HG02852 (cell line): ENCODE data around the gene ERCC4.
A peak's percentile ranks its signal among the peaks of the same experiment; 100 is the strongest.

Experiments used
- ATAC-seq: cut with Tn5 transposase; IDR thresholded peaks from one replicate; pipeline ENCODE4 v1.9.1; 2021; ENCODE audit warnings: mild to moderate bottlenecking, moderate library complexity; ENCODE audit not compliant: unreplicated experiment

The ERCC4 gene

DNA sequence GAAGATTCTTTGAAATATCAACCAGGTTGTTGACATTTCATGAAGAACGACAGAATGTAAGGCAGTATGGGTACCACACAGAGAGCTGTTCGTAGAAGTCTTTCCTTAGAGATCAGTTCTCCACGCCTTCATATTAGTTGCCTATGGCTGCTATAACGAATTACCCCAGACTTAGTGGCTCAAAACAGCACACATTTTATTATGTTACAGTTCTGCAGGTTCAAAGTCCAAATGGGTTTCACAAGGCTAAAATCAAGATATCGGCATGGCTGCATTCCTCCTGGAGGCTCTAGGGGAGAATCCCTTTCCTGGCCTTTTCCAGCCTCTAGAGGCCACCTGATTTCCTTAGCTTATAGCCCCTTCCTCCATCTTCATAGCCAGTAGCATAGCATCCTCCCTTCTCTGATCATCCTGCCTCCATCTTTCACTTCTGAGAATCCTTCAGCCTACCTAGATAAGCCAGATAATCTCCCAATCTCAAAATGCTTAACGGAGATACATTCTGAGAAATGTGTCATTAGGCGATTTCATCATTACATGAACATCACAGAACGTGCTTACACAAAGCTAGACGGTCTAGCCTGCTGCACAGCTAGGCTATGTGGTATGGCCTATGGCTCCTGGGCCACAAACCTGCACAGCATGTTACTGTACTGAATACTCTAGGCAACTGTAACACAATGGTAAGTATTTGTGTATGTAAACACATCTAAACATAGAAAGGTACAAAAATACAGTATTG, 26.0 kb downstream of the ERCC4 start:
- ATAC-seq, result no peak

DNA sequence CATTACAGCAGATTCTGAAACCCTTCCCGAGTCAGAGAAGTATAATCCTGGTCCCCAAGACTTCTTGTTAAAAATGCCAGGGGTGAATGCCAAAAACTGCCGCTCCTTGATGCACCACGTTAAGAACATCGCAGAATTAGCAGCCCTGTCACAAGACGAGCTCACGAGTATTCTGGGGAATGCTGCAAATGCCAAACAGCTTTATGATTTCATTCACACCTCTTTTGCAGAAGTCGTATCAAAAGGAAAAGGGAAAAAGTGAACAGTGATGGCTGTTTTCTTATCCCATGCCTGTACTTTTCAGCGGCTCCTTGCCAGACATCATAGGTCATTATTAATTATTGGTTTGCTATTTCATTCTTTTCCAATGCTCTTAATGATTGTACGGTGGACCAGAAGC, 28.1 kb downstream of the ERCC4 start:
- ATAC-seq, result no peak

DNA sequence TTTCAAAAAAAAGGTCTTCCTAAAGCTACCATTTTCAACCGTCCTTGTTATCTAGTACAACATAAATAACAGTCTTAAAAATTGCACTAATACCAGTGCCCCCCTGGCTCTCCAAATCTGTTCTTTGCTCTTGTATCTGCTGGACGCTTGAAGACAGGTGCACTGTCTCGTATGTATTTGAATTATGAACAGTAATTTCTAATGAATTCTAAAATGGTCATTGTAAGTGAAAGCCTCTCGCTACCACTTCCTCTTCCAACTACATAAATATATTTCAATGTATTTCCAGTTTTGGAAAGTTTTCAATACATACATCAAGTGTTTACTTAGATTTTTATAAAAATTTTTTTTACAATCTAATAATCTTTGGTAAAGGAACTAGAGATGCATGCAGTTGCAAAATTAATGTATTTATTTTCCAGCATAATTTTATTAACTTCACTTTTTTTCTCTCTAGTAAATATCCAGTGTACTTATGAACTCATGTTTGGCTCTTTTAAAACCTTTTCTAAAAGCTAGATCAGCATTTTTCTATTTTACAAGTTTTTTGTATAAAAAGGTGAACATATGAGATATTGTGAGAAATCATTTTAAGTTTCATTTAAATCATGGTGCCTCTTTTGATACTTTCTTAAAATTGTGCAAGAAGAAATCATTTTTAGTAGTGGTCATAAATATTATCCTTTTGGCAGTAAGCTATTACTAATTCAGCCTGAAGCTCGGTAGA, 31.0 kb downstream of the ERCC4 start:
- ATAC-seq, result no peak

DNA sequence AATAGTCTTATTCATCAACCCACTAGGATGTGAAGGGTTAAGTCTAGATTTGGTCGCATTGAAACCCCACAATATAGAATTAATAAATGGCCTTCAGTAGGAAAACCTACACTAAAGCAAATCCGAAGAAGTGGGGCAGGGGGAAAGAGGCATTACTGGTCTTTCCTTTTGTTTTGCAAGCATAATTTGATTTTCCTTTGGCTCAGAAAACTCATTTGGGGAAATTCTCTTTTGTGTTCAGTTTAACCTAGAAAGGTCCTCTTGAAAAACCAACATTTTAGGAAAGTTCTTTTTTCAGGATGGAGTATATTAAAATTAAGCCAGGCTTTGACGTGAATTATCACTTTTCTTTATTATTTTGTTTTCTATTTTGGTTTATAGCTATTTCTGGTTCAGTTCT, 31.7 kb downstream of the ERCC4 start:
- ATAC-seq, result no peak

DNA sequence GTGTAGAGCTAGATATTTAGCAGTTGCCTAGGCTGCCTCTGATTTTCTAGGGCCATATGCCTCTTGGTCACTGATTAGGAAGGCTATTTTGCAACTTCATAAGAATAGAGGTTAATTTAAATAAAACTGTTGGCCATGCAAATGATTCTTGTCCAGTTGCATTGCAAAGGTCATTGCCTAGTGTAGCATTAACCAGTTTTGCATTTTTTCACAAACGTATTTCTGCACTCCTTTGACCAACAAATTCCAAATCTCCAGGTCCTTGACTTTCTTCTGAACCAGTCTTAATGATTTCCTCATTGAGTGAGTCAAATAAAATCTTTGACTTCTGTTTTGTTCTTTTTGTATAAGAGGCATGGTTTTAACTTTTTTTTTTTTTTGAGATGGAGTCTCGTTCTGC, 33.5 kb downstream of the ERCC4 start:
- no peak for ATAC-seq

DNA sequence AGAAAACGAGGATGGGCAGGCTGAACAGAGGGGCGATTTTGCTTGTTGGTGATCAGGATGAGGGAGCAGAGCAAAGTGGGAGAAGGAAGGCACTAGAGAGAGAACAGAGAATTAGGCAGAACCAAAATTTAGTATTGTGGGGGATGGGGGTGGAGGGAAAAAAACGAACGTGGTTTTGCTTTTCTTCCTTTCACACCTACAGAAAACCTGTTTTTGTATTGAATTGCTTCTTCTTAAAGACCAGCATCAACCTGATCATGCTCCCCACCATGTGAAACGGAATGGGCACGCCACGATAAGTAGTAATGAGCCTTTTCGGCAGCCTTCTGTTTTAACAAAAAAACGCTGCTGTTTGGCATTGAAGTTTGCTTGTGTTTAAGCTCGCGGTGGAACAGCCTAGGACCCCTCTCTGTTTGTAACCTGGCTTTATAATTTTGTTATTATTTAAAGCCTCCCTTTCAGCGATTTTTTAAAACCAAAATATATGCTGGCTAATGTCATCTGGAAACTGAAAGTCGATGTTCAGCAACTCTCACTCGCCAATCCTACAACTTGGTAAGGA, 36.8 kb downstream of the ERCC4 start:
- ATAC-seq, result peak; percentile 3

DNA sequence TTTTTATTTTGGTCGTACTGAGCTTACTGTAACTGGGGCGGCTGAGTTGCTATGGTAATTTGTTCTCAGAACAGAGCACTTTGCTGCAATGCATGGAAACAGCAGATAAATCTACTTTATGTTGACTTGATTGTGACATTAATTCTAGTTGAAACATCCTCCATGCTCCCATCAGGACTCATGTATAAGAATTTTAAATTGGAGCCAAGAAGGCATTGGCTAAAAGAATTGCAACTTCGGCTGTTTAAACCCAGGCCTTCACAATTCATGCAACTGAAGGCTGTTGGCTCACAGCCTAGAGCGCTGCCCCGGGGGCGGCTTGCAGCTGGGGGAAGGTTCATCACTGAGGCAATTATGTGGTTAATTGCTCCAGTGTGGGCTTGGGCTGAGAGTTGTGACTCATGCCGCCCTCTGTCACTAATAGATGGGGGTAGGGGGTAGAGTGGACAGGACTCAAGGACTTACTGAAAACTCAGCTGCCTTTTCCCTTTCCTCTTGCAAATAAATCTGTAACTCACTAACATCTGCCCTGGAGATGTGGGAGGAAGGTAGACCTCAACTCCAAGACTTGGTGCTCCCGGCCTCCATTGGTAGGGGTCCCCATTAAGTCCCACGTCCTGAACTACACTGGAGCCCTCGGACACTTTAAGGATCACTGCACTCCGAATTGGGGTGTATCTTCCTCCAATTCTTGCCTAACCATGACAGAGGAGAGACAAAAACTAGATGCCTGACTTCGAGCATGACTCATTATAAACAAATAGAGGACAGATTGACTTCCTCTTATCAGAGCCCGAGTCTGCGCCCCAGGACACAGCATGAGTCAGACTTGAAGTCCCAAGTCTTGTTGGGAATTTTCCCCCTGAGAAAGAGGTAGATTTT, 37.5 kb downstream of the ERCC4 start:
- peak; percentile 68 for ATAC-seq

DNA sequence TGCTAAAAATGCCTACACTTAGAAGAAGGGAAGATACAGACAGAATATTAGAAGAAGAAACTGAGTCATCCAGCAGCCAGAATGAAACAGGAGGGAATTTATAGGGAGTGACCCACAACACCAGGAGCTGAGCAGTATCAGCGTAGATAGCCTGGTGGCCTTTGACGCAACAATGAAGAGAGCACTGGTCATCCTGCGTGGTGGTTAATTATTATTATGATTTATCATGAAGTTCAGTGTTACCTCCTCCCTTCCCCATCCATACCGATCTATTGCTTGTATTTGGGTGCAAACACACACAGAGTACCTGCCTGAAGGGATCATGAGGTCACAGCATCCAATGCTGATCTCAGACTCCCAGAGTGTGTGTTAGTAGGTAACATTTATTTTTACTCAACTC, 38.5 kb downstream of the ERCC4 start:
- no peak for ATAC-seq

DNA sequence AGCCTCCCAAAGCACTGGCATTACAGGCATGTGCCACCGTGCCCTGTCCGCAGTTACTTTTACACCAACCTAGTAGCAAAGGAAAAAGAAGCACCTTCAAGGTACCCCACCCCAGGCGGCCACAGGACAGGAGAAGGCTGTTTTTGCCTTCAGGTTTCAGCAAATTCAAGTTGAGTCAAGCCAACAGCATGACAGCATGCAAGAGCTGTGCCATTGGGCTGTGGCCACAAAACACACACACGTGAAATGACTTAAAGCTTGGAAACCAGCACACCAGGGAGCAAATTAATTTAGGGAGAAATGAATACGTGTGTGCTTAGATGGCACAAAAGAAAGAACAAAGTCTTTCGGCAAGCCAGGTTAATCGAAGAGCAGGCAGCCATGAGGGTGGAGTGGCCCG, 39.7 kb downstream of the ERCC4 start:
- no peak for ATAC-seq

DNA sequence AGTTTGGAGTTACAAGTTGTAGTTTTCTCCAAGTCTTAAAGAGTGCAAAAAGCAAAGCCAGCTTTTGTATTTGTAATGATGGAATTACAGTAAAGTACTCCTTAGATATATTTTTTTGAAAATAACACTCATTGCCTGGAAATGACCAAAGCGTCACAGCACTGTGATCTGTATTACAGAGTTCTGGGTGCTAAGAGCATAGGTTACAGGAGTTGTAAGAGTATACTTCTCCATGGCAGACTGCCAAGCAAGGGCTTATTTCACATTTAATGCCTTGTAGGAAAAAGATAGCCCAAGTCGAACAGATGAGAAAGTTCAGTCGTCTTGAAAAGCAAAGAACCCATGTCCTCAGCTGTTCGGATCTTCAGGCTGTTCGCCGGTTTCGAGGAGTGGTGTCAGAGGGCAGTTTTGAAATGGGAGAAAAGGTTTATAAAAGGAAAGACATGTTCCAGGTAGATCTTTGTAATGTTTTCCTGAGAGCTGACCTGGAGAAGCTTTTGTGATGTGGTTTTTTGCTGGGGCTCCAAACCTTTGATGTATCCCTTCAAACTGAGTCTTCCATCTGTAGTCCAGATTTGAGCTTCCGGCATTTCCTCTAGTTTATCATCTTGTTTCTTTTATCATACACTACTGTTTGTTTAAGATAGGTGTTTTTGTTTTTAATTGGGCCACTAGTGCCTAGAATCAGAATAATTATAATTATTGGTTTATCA, 41.3 kb downstream of the ERCC4 start:
- no peak for ATAC-seq

DNA sequence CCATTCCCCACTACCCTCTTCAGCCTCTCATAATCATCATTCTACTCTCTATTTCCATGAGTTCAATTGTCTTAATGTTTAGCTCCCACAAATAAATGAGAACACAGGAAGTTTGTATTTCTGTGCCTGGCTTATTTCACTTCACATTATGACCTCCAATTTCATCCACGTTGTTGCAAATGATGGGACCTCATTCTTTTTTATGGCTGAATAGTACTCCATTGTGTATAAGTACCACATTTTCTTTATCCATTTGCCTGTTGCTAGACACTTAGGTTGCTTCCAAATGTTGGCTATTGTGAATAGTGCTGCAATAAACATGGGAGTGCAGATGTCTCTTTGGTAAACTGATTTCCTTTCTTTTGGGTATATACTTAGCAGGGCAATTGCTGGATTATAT, 42.3 kb downstream of the ERCC4 start:
- no peak for ATAC-seq

DNA sequence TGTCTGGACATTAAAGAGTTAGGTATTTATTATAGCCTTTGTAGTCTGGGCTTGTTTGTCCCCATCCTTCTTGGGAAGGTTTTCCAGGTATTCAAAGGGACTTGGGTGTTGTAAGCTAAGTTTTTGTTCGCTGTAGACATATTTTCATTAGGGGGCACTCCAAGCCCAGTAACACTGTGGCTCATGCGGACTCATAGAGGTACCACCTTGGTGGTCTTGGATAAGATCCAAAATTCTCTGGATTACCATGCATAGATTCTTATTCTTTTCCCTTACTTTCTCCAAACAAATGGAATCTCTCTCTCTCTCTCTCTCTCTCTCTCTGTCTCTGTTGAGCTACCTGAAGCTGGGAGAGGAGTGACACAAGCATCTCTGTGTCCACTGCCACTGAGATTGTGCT, 48.9 kb downstream of the ERCC4 start:
- no peak for ATAC-seq

DNA sequence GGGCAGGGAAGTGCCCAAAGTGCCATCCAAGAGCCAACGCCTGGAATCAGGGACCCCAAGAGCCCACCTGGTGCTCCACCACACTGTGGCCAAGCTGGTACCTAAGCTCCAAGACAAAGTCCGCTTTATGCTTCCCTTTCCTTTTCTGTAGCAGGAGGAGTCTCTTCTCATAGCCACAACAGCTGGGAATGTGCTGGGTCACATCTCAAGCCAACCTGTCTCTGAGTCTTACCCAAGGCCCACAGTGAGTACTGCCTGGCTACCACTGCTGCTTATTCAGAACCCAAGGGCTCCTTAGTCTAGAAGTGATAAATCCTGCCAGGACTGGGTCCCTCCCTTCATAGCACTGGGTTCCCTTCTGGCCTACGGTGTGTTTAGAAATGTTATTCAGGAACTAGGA, 49.8 kb downstream of the ERCC4 start:
- ATAC-seq, result no peak

DNA sequence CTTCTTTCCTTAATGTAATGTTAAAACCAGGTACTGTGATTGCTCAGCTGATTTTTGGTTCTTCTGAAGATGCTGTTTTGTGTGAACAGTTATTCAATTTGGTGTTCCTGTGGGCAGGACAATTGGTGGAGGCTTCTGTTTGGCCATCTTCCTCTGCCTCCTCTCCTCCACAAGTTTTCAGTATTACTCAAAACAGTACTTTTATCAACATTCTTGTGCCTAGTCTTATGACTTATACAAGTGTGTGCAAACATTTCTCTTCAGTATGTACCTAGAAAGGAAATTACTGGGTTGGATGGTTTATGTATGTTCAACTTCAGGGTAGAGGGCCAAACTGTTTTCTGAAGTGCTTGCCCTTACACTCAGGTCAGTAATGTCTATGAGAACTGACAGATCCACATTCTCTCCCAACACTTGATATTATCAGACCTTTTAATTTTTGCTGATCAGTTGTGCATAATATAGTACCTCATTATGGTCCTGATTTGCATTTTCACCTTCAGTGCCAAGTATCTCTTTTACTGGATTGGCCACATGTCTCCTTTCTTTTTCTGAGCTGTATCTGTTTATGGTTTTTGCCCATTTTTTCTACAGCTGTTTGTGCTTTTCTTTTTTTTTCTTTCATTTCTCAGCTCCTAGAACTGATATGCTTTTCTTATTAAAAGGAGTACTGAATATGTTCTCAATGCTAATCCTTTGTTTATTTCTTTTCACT, 50.9 kb downstream of the ERCC4 start:
- ATAC-seq, result no peak

DNA sequence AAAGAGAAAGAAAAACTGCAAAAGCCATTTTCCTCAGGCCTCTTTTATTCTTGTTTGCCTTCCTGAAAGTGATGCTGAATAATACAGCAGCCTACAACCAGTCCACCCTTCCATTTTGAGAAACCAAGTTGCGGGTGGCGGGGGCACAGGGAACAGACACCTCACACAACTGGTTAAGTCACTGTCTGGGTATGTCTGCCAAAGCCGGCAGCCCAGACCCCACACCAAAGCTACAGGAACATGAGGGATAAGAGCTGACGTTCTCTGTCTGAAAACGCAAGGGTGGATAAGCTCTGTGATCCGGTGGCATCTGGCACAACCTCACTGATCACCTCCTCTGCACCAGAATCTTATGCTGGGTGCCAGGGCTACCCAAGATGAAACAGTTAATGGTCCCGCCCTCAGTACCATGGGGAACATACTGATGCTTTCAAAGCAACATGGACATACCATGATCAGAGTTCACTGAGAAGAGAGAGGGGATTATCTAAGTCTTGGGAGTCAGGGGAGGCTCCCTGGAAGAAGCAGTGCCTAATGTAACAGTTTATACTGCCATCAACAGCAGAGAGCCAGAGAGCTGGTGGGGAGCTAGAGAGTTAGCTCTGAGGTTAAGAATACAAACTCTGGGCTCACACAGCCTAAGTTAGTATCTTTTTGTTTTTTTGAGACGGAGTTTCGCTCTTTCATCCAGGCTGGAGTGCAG, 53.5 kb downstream of the ERCC4 start:
- no peak for ATAC-seq

DNA sequence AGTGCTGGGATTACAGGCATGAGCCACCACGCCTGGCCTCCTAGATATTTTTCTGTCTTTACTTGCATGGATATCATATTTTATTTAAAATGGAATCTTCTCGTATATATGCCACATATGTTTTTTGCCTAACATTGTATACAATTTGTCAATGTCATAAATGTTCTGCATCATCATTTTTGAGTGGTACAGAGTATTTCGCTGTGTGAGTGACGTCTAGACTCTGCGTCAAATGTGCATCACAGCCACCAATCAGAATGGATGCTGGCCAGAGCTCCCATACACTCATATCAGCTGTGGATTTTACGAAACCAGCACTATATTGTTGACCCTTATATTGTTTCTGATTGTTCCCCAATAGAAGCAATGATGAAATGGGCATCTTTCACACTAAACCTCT, 57.2 kb downstream of the ERCC4 start:
- ATAC-seq, result no peak

DNA sequence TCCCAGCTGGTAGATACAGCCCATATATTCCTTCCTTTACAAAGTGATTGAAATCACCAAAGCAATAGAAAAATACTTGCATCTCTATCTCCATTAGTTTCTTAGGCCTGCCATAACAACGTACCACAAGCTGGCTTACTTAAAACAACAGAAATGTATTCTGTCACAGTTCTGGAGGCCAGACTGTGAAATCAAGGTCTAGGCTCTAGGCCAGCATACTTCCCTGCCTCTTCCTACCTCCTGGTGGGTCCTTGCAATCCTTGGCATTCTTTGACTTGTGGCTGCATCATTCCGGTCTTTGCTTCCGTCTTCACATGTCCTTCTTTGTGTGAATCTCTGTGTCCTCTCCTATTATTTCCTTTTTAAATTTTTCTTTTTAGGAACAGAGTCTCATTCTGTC, 62.5 kb downstream of the ERCC4 start:
- ATAC-seq, result no peak

DNA sequence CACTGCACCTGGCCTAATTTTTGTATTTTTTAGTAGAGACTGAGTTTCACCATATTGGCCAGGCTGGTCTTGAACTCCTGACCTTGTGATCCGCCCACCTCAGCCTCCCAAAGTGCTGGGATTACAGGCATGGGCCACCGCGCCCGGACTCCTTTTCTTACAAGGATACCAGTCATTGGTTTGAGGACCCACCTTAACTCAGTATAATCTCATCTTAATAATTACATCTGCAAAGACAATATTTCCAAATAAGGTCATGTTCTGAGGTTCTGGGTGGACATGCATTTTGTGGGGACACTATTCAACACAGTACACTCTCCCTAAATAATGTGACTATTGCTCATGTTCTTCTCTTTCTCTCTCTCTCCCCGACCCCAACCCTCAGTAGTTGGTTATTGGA, 63.7 kb downstream of the ERCC4 start:
- no peak for ATAC-seq

DNA sequence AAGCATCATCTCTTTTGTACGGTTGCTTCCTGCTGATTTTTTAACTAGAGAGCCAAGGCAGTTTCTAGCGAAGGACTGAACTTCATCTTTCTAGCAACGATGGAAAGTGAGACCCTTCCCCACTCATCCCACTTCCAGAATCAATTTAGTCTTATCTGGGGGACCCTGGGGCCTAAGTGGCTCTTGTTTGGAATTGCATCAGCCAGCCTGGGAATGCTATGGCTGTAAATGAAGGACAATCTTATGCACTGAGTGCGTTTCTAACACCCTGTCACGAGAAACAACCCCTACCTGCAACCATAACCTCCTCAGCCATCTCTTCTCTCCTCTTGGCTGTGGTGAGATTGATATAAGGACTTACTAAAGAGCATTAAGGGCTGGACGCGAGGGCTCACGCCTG, 64.8 kb downstream of the ERCC4 start:
- no peak for ATAC-seq

DNA sequence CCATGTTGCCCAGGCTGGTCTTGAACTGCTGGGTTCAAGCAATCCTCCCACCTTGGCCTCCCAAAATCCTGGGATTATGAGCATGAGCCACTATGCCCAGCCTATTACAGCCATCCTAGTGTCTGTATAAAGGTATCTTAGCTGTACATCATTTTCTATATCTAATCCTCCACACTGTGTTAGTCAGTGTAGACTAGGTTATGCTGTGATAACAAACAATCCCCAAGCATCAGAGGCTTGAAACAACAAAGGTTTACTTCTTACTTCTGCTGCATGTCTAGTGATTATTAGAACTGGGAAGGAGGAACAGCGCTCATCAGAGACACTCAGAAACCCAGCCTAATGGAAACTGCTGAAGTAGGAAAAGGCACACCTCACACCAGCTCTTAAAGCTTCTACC, 68.1 kb downstream of the ERCC4 start:
- ATAC-seq, result no peak
